SK-N-MC (cell line): Measurements from ENCODE around the gene SLC25A38.

Source experiments
- EZH2 ChIP-seq: fragments of 200-600 bp; sonication (generic); IDR thresholded peaks from one replicate; pipeline ENCODE4 v1.6.1; 2017; ENCODE audit warnings: antibody characterized with exemption
- POLR2AphosphoS5 ChIP-seq: IDR thresholded peaks from 2 replicates; pipeline ENCODE4 v1.6.1; 2012; ENCODE audit warnings: mild to moderate bottlenecking, low read depth, low read length, borderline replicate concordance

DNA sequence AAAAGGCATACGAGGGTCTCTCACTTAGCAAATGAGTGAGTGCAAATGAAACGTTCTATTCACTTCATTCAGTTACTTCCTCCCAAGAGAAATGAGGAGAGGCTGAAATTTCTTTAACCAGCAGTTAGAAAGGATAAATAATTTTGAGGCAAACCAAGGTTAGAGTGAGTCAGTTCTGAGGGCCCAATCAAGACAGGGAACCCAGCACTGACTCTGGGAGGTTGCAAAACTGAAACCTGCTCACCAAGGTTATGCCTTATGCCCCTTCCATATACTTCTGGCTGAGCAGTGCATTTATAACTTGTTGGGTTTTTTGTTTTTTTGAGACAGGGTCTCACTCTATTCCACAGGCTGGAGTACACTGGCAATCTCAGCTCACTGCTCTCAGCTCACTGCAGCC lies 18.8 kb downstream of the SLC25A38 start:
- TF ChIP-seq POLR2AphosphoS5 (no peak), EZH2 (no peak)
